Activated CD8-positive, alpha-beta memory T cell treated with anti-CD3 and anti-CD28 coated beads, Interleukin-2, amount 50 U/mL, for 48 hours (primary cell): Measurements from ENCODE around the gene SDCCAG8.

ENCODE experiments used
- DNase-seq: peaks from one replicate; pipeline ENCODE4 v3.0.0-alpha.2; 2020

Gene SDCCAG8

GRCh38 chr1:243428617-243429342 lies 172.9 kb downstream of the SDCCAG8 start:
- no peak for DNase-seq

GRCh38 chr1:243431591-243431990 lies 175.8 kb downstream of the SDCCAG8 start:
- DNase-seq = no peak

- DNase-seq = no peak
These were observed 176.3 kb downstream of the SDCCAG8 start for GRCh38 chr1:243432136-243432535.

- no peak for DNase-seq
These were observed 178.0 kb downstream of the SDCCAG8 start for GRCh38 chr1:243433737-243434370.

GRCh38 chr1:243434594-243434993 lies 178.8 kb downstream of the SDCCAG8 start:
- DNase-seq = no peak

GRCh38 chr1:243435836-243436235 lies 180.0 kb downstream of the SDCCAG8 start:
- DNase-seq = no peak

- no peak for DNase-seq
These were observed 182.3 kb downstream of the SDCCAG8 start for GRCh38 chr1:243438146-243438545.

- DNase-seq = no peak
These were observed 183.0 kb downstream of the SDCCAG8 start for GRCh38 chr1:243438815-243439214.

GRCh38 chr1:243440406-243440805 lies 184.6 kb downstream of the SDCCAG8 start:
- no peak for DNase-seq

- DNase-seq = no peak
These were observed 185.8 kb downstream of the SDCCAG8 start for GRCh38 chr1:243441601-243442000.

GRCh38 chr1:243443557-243443956 lies 187.7 kb downstream of the SDCCAG8 start:
- DNase-seq = no peak

- no peak for DNase-seq
These were observed 191.5 kb downstream of the SDCCAG8 start for GRCh38 chr1:243447347-243447746.

GRCh38 chr1:243447844-243448243 lies 192.0 kb downstream of the SDCCAG8 start:
- DNase-seq = no peak

- DNase-seq = no peak
These were observed 193.5 kb downstream of the SDCCAG8 start for GRCh38 chr1:243449373-243449772.

- no peak for DNase-seq
These were observed 196.3 kb downstream of the SDCCAG8 start for GRCh38 chr1:243452092-243452491.

GRCh38 chr1:243454328-243454997 lies 198.6 kb downstream of the SDCCAG8 start:
- DNase-seq = no peak

- DNase-seq = no peak
These were observed 200.2 kb downstream of the SDCCAG8 start for GRCh38 chr1:243455760-243456651.

- DNase-seq = no peak
These were observed 201.6 kb downstream of the SDCCAG8 start for GRCh38 chr1:243457363-243457982.

- no peak for DNase-seq
These were observed 203.2 kb downstream of the SDCCAG8 start for GRCh38 chr1:243459059-243459458.

GRCh38 chr1:243461700-243462099 lies 205.9 kb downstream of the SDCCAG8 start:
- DNase-seq = no peak

- DNase-seq = no peak
These were observed 207.3 kb downstream of the SDCCAG8 start for GRCh38 chr1:243462929-243463697.

- no peak for DNase-seq
These were observed 209.2 kb downstream of the SDCCAG8 start for GRCh38 chr1:243465081-243465480.
